GM13976 (cell line): ENCODE data around the gene R3HDM1.

Experiments
- DNase-seq: peaks from one replicate; pipeline ENCODE4 v3.0.0; 2012; ENCODE audit warnings: low spot score
- in situ Hi-C: fragments of 300-500 bp; cut with MboI; formaldehyde crosslinking; loops from one replicate; pipeline ENCODE4 v1.12.0; 2022; ENCODE audit warnings: low sequenced_read_pairs, mixed read lengths, inconsistent platforms; ENCODE audit not compliant: unreplicated experiment
- TF ChIP-seq, protein P1 (sequence below): IDR thresholded peaks from 2 replicates; pipeline ENCODE4 v1.5.1; 2012; ENCODE audit warnings: borderline replicate concordance, mild to moderate bottlenecking; ENCODE audit not compliant: insufficient read depth; ENCODE audit errors: extremely low read depth, missing control alignments, control extremely low read depth

R3HDM1 gene

DNA sequence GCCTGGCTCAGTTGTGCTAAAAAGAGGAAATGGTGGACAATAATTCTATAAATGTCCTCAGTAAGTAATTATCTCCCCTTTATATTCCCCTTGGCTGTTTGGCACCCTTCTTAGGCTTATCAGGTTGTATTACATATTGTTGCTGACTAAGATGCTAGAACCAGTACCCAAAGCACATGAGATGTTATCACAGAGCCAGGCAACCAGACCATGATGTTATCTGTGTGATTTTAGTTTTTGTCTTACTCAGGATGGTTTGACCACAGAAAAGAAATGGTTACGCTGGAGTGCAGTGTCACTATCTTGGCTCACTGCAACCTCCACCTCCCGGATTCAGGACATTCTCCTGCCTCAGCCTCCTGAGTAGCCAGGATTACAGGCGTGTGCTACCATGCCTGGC, 15.2 kb downstream of the R3HDM1 start:
- DNase-seq: no peak
- in situ Hi-C loops: no loop called here
- TF ChIP-seq, protein P1, sequence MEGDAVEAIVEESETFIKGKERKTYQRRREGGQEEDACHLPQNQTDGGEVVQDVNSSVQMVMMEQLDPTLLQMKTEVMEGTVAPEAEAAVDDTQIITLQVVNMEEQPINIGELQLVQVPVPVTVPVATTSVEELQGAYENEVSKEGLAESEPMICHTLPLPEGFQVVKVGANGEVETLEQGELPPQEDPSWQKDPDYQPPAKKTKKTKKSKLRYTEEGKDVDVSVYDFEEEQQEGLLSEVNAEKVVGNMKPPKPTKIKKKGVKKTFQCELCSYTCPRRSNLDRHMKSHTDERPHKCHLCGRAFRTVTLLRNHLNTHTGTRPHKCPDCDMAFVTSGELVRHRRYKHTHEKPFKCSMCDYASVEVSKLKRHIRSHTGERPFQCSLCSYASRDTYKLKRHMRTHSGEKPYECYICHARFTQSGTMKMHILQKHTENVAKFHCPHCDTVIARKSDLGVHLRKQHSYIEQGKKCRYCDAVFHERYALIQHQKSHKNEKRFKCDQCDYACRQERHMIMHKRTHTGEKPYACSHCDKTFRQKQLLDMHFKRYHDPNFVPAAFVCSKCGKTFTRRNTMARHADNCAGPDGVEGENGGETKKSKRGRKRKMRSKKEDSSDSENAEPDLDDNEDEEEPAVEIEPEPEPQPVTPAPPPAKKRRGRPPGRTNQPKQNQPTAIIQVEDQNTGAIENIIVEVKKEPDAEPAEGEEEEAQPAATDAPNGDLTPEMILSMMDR: no peak

DNA sequence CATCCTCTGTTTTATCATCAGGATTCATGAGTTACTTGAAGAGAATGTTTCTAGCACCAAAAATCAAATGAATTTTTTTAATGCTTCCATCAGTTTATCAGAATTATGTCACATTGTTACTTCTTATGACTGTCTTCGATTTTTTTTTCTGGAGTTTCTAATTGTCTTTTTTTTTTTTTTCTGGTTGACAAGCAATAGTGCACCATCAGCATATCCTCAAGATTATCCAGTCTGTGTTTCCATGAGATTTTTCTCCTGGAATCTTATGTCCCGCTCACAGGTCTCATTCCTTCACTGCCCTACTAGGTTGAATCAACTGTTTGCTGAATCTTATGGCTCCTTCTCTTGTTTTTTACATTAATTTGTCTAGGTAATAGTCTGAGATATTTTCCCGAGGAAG, 16.0 kb downstream of the R3HDM1 start:
- in situ Hi-C loops: no loop called here
- TF ChIP-seq, protein P1: no peak
- no peak for DNase-seq

DNA sequence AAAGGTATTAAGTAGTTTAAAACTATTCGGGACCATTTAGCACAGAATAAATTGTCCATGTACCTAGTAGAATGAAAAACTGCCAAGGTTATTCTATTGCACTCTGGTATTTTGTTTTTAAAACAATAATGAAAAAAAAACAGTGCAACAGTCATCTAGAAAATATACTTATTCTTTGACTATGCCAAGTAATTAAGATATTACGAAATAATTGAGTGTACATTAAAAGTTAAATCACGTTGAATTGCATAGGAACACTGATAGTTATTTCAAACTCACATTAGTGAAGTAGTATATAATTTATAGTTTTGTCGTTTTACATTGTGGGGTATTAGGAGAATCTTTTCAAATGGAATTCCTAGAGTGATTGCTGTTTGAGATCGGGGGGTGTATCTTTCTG, 20.1 kb downstream of the R3HDM1 start:
- TF ChIP-seq, protein P1: no peak
- in situ Hi-C loops: no loop called here
- DNase-seq: no peak

DNA sequence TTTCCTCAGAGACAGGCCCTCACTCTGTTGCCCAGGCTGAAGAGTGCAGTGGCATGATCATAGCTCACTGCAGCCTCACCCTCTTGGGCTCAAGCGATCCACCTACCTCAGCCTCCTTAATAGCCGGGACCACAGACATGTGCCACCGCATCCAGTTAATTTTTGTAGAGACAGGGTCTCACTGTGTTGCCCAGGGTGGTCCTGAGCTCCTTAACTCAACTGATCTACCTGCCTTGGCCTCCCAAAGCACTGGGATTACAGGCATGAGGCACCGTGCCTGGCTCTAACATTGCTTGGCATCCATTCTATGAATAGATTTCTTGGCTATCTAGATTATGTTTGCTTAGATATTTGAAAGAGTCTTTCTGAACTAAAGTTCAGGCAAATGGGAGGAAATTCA, 21.6 kb downstream of the R3HDM1 start:
- TF ChIP-seq, protein P1: no peak
- in situ Hi-C loops: no loop called here
- DNase-seq: no peak

DNA sequence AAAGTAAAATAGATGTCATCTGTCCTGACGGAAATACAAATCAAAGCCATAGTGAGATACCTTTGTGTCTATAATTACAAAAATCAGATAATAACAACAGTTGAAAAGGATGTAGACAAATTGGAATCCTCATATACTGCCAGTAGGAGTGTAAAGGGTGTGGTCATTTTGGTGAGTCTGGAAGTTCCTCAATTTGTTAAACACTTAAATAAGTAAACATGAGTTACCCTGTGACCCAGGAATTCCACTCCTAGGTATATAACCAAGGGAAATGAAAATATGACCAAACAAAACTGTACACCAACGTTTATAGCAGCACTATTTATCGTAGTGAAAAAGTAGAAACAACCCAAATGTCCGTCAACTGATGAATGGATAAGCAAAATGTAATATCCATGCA, 24.0 kb downstream of the R3HDM1 start:
- DNase-seq: no peak
- in situ Hi-C loops: no loop called here
- TF ChIP-seq, protein P1: no peak

DNA sequence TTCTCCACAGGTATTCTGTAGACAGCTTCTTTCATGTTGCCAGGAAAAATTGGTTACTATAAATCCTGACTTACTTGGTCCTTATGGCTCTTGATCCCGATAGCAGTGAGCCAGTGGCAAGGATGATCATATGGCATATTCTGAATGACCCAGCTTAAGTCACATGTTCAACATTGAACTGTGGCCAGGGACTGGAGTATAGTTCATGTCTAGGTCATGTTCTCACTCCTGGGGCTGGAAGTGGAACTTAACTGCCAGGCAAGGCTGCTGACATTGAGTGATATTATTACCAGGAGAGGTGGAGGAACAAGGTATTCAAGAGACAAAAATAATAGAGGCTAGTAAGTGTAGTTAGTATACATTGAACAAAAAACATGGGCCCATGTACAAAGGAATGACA, 26.2 kb downstream of the R3HDM1 start:
- DNase-seq: no peak
- in situ Hi-C loops: no loop called here
- TF ChIP-seq, protein P1: no peak

DNA sequence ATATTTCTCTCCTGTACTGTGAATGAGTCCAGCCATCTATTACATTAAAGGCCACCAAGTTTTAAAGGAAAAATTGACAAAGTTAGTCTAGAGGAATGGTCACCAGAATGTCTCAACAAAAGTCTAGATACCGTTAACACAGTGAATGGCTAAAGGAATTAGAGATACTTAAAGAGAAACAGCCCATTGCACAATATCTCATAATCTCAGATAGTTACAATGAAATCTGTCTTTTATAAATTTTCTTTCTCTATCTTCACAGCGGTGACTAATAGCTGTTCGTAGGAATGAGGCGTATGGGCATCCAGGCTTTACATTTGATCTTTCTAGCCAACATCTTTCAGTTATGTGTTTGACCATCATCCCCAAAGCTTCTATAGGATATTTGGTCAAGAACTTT, 30.6 kb downstream of the R3HDM1 start:
- TF ChIP-seq, protein P1: no peak
- no peak for DNase-seq
- in situ Hi-C loops: no loop called here
